DOHH2 (cell line): ENCODE data around the gene RPL23.

Source experiments
- H3F3A ChIP-seq: fragments of 200-600 bp; sonication (generic), shearing (Covaris generic); 2 replicates; pipeline ENCODE4 v1.6.0; 2016; ENCODE audit warnings: antibody characterized with exemption, mild to moderate bottlenecking; ENCODE audit not compliant: control insufficient read depth, insufficient read depth
- H3K27ac ChIP-seq: fragments of 200-600 bp; sonication (generic); 2 replicates; pipeline ENCODE4 v1.5.1; 2014; ENCODE audit warnings: low read depth, mild to moderate bottlenecking, low read length, moderate library complexity
- H3K27me3 ChIP-seq: fragments of 200-600 bp; sonication (generic); 2 replicates; pipeline ENCODE4 v1.6.1; 2014; ENCODE audit warnings: mild to moderate bottlenecking, low read length, mixed read lengths; ENCODE audit not compliant: control insufficient read depth
- H3K36me3 ChIP-seq: fragments of 200-600 bp; sonication (generic); 2 replicates; pipeline ENCODE4 v1.6.1; 2014; ENCODE audit warnings: mild to moderate bottlenecking, low read length, moderate library complexity, mixed read lengths; ENCODE audit not compliant: control insufficient read depth
- H3K4me1 ChIP-seq: fragments of 200-600 bp; sonication (generic); 2 replicates; pipeline ENCODE4 v1.6.1; 2014; ENCODE audit warnings: mild to moderate bottlenecking, low read length, mixed read lengths; ENCODE audit not compliant: control insufficient read depth
- H3K4me2 ChIP-seq: fragments of 200-600 bp; sonication (generic); 2 replicates; pipeline ENCODE4 v1.6.0; 2014; ENCODE audit warnings: mild to moderate bottlenecking, low read length, moderate library complexity
- H3K4me3 ChIP-seq: fragments of 200-600 bp; sonication (generic); 2 replicates; pipeline ENCODE4 v1.5.1; 2014; ENCODE audit warnings: mild to moderate bottlenecking, low read length, mixed read lengths
- H3K79me2 ChIP-seq: fragments of 200-600 bp; sonication (generic); 2 replicates; pipeline ENCODE4 v1.6.1; 2014; ENCODE audit warnings: mild to moderate bottlenecking, low read length, mixed read lengths; ENCODE audit not compliant: control insufficient read depth
- H3K9me2 ChIP-seq: fragments of 200-600 bp; sonication (generic); replicated peaks from 2 replicates; pipeline ENCODE4 v1.6.1; 2014; ENCODE audit warnings: mild to moderate bottlenecking, low read length, mixed read lengths; ENCODE audit not compliant: control insufficient read depth
- H3K9me3 ChIP-seq: fragments of 200-600 bp; sonication (generic); 2 replicates; pipeline ENCODE4 v1.6.1; 2014; ENCODE audit warnings: antibody characterized with exemption, low read length, mixed read lengths; ENCODE audit not compliant: control insufficient read depth, insufficient read depth
- H4K20me1 ChIP-seq: fragments of 200-600 bp; sonication (generic); 2 replicates; pipeline ENCODE4 v1.6.0; 2014; ENCODE audit warnings: low read depth, mild to moderate bottlenecking, antibody characterized with exemption, low read length, moderate library complexity; ENCODE audit not compliant: control insufficient read depth, insufficient read depth
- EZH2phosphoT487 ChIP-seq: fragments of 200-600 bp; sonication (generic); IDR thresholded peaks from 2 replicates; pipeline ENCODE4 v1.6.1; 2017; ENCODE audit warnings: borderline replicate concordance, mild to moderate bottlenecking, antibody characterized with exemption, low read length, moderate library complexity, mixed read lengths
- TF ChIP-seq, protein P1 (sequence below): fragments of 200-600 bp; sonication (generic); IDR thresholded peaks from one replicate; pipeline ENCODE4 v1.5.1; 2014; ENCODE audit warnings: antibody characterized with exemption, mild to moderate bottlenecking, low read depth, low read length; ENCODE audit not compliant: poor library complexity, severe bottlenecking

Gene RPL23

GRCh38 chr17:38868817-38869525 is 15.4 kb upstream of the RPL23 start:
- Histone ChIP-seq H3F3A (peaks cover 26% of the 10 kb centered on the region), H4K20me1 (peaks cover 6% of the 10 kb centered on the region), H3K79me2 (peaks cover 40% of the 10 kb centered on the region), H3K9me3 (no peaks in the 10 kb centered on the region), H3K4me3 (peak overlapping the region; percentile 95), H3K9me2 (no peaks in the 10 kb centered on the region), H3K4me1 (peaks cover 42% of the 10 kb centered on the region), H3K4me2 (peak overlapping the region; percentile 86), H3K36me3 (peaks cover 24% of the 10 kb centered on the region), H3K27ac (peak overlapping the region; percentile 89), H3K27me3 (no peaks in the 10 kb centered on the region)
- TF ChIP-seq EZH2phosphoT487, result no peak
- TF ChIP-seq, protein P1, sequence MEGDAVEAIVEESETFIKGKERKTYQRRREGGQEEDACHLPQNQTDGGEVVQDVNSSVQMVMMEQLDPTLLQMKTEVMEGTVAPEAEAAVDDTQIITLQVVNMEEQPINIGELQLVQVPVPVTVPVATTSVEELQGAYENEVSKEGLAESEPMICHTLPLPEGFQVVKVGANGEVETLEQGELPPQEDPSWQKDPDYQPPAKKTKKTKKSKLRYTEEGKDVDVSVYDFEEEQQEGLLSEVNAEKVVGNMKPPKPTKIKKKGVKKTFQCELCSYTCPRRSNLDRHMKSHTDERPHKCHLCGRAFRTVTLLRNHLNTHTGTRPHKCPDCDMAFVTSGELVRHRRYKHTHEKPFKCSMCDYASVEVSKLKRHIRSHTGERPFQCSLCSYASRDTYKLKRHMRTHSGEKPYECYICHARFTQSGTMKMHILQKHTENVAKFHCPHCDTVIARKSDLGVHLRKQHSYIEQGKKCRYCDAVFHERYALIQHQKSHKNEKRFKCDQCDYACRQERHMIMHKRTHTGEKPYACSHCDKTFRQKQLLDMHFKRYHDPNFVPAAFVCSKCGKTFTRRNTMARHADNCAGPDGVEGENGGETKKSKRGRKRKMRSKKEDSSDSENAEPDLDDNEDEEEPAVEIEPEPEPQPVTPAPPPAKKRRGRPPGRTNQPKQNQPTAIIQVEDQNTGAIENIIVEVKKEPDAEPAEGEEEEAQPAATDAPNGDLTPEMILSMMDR, result peak; percentile 71

DNA sequence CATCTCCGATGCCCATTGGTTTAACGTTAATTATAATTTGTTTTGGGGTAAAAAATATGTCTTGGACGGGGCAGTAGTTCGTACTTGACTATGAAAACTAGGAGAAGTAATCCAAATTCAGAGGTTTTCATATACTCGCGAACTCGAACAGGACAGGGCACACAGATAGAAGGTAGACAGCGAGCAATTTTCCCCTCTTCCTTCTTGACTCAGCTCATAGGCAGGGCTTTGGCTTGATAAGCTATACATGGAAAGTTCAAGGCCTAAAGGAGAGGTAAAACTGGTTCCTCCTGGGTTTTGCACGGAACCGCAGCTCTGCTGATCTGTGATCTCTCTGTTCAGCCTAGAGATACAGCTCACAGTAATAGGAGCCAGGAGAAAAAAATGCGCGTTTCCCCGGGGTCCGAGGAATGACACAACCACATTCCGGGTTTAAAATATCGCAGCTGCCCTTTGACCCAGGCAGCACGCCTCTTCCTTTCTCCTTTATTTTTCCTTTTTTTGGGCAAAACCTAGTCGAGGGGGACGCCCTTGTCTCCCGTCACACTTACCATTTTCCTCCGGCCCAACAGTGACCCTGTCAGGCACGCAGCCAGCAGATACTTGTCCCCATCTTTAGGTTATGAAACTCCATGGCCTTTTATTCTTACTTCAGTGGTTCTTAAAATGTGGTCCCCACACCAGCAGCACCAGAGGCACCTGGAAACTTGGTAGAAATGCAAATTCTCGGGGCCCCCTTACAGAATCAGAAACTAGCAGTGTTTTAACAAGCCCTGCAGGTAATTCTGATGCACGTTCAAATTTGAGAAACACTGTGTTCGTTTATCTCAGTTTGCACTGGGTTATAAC is 14.7 kb upstream of the RPL23 start:
- Histone ChIP-seq H3K4me2 (peak overlapping the region; percentile 86), H3K79me2 (peaks cover 32% of the 10 kb centered on the region), H3K9me2 (no peaks in the 10 kb centered on the region), H3F3A (peaks cover 26% of the 10 kb centered on the region), H4K20me1 (peaks cover 6% of the 10 kb centered on the region), H3K27me3 (no peaks in the 10 kb centered on the region), H3K27ac (peak overlapping the region; percentile 89), H3K4me3 (peak overlapping the region; percentile 95), H3K4me1 (peaks cover 45% of the 10 kb centered on the region), H3K36me3 (peaks cover 24% of the 10 kb centered on the region), H3K9me3 (no peaks in the 10 kb centered on the region)
- no peak for TF ChIP-seq EZH2phosphoT487
- TF ChIP-seq, protein P1, result peak; percentile 20

DNA sequence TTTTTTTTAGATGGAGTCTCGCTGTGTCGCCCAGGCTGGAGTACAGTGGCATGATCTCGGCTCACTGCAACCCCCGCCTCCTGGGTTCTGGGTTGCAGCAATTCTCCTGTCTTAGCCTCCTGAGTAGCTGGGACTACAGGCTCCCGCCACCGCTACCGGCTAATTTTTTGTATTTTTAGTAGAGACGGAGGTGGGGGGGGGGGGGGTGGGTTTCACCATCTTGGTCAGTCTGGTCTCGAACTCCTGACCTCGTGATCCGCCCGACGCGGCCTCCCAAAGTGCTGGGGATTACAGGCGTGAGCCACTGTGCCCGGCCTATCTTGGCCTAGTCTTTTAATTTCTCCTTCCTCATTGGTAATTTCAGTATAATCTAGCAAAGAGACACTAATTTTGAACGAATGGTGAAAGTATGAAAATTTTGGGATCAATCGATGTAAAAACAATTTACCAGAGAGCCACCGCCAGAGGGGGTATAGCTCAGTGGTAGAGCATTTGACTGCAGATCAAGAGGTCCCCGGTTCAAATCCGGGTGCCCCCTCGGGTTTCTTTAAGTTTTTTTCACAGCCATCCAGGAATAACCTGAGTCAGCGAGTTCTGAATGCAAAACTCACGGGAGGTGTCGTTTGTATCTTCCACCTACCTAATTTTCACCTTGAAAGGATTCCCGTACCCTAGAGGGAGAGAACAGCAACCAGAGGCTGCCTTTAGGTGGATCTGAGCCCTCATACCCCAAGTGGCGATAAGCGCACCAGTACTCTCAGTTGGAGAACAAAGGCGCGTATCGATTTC is 13.9 kb upstream of the RPL23 start:
- peak overlapping the region; percentile 89 for H3K27ac ChIP-seq
- peak overlapping the region; percentile 95 for H3K4me3 ChIP-seq
- H3F3A ChIP-seq, result peaks cover 26% of the 10 kb centered on the region

More for the DNA sequence above, 13.9 kb upstream of the RPL23 start:
- Histone ChIP-seq H3K27me3 (no peaks in the 10 kb centered on the region), H3K4me1 (peaks cover 40% of the 10 kb centered on the region), H4K20me1 (peaks cover 6% of the 10 kb centered on the region), H3K4me2 (peak overlapping the region; percentile 86), H3K9me2 (no peaks in the 10 kb centered on the region), H3K9me3 (no peaks in the 10 kb centered on the region), H3K79me2 (peaks cover 24% of the 10 kb centered on the region), H3K36me3 (peaks cover 18% of the 10 kb centered on the region)
- no peak for TF ChIP-seq EZH2phosphoT487
- TF ChIP-seq, protein P1, result no peak
